Smooth muscle cell of the brain vasculature (primary cell): ENCODE data around the gene HECW1.
A peak's percentile ranks its signal among the peaks of the same experiment; 100 is the strongest.
"Not testable (repeated sequence)": the region's sequence is repeated elsewhere in the genome, so short reads cannot be mapped to it uniquely, and the experiment has no call there.

Experiments used
- DNase-seq: peaks from one replicate; pipeline ENCODE4 v3.0.0-alpha.2; 2012; ENCODE audit warnings: low read depth, low spot score

HECW1 gene

GRCh38 chr7:43208242-43208641, 95.8 kb downstream of the HECW1 start:
- no peak for DNase-seq

DNA sequence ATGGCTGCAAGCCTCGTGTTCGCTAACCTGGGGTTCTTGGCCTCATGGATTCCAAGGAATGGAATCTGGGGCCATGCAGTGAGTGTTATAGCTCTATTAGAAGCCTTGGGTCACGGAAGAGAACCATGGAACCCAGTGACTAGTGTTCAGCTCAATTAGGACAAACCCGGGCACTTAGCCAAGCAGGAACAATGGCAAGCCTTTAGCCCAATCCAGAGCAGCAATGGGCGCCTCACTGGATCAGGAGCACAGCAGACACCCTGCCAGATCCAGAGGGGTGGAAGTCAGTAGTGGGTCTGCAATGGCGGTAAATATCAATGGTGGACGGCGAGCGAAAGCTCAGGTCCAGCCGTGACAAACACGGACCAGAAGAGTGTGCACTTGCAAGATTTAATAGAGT, 98.1 kb downstream of the HECW1 start:
- DNase-seq: not testable (repeated sequence)

DNA sequence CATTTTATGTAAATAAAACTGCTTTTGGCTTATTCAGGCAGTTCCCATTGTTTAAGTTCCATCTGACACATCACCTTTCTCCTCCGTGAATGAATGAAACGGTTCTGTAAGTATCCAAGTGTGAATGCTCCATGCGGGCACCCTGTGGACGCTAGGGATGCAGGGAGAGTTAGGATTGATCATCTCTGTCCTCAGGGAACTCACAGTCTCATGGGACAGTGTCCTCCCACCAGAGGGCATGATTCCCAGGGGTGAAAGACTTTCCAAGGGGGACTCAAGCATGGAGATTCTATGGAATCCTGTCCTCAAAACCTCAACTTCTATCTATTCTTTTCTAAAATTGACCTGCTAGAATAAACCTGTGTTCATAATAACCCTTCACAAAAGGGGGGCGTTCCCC, 98.8 kb downstream of the HECW1 start:
- DNase-seq: no peak

DNA sequence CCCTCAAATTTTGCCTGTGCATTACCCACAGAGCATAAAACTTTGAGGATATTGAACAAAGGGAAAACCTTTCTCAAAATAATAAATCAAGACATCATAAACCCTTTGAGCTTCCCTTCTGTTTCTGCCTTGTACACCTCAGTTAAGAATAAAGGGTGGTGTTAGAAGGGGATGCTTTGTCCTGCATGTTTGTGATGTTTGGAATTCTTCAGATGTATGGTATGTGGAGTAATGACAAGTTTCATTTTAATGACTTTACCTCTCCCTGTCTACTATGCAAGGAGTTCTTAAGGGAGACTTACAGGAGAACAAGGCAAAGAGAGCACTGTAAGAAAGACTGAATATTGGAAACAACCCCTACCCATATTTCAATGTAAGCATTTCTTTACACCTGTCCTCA, 99.2 kb downstream of the HECW1 start:
- DNase-seq: no peak

GRCh38 chr7:43212921-43213320, 100.5 kb downstream of the HECW1 start:
- no peak for DNase-seq

DNA sequence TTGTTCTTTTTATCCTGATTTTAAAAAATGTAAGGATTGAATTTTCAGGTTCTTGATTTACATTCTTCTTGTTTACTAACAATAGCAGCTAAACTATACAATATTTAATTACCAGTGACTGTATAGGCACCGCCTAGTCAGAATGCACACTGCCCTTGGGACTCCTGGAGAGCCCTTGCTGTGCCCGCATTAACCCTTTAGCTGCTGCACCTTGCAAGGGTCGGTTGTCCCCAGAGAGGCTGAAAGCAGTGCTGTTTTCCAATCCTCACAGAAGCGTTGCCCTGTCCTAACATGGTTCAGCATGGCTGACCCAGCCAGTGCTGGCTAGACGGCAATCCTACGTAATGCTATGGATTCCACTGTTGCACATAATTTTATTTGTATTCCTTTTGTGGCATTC, 102.6 kb downstream of the HECW1 start:
- DNase-seq: no peak

DNA sequence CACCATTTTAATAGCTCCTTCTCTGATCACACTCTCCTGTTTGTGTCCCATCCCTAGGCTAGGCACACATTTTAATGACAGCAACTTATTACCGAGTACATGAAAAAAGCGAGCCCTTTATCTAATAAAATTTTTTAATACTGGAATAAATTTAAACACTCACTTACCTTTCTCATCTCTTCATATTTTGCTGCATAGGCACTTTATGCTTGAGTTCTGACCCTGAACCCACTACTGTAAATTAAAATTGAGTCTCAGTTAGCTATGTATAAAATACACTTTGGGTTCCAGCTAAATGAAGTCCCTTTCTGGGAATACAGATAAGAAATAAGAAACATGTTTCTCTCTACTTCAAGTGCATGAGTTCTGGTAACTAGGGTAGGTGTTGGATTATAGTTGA, 104.6 kb downstream of the HECW1 start:
- no peak for DNase-seq

- DNase-seq: not testable (repeated sequence)
Observed at GRCh38 chr7:43218901-43219300, 106.5 kb downstream of the HECW1 start.

- no peak for DNase-seq
Observed at GRCh38 chr7:43220250-43220649, 107.8 kb downstream of the HECW1 start.

GRCh38 chr7:43220742-43221141, 108.3 kb downstream of the HECW1 start:
- no peak for DNase-seq

- no peak for DNase-seq
Observed at GRCh38 chr7:43229801-43230200, 117.4 kb downstream of the HECW1 start.

- no peak for DNase-seq
Observed at GRCh38 chr7:43232366-43232765, 119.9 kb downstream of the HECW1 start.

- no peak for DNase-seq
Observed at GRCh38 chr7:43234073-43234472, 121.6 kb downstream of the HECW1 start.

DNA sequence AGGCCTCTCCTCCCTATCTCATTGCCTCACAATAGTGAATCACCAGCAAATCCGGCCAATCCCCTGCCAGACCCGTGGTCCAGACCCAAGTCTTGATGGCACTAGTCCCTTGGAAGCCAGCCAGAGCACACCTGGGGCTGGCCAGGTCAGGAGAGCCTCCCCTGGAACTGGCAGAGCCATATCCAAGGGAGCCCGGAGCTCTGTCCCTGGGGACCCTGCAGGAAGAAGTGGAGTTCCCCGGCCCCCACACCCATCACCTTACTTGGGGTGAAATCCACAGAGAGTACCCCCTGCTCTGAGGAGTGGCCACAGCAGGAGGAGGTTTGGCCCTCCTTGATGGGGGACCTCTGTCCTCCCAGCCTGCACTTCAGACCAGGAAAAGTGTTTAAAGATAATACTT, 122.5 kb downstream of the HECW1 start:
- DNase-seq: no peak

DNA sequence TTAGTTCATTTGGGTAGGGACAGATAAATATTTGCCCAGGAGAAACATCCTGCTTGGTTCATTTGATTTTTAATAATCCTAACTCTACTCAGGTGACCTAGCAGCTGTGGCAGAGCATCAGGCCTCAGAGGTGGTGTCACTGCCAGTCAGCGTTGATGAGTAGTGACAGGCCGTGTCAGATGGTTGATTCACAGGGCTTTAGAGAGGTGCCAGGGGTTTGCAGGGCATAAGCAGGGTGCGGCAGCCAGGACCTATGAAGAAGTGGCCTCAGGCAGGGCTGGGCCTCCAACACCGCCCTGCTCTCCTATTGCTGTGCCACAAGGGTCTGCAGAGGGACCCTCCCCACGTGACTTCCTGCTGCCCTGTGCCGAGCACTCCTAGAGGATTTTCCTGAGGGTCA, 128.1 kb downstream of the HECW1 start:
- DNase-seq: no peak

GRCh38 chr7:43242628-43243255, 130.3 kb downstream of the HECW1 start:
- DNase-seq: no peak

DNA sequence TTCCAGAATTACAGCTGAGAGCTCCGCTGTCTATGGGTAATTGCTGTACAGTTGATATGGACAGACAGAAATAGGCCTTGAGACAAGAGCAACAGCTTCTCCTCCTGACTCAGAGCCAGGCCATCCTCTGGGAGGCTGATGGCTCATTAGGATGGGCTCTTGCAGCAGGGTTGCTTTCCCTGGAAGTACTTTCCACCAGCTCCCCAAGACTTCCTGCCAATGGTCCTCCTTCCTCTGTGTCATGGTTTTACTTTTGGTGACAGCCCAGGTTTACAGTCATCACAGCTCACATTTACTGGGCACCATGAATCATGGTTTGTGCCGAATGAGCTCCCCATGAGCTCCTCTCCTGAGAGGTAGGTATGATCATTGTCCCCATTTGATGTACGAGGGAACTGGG, 131.8 kb downstream of the HECW1 start:
- DNase-seq: no peak

DNA sequence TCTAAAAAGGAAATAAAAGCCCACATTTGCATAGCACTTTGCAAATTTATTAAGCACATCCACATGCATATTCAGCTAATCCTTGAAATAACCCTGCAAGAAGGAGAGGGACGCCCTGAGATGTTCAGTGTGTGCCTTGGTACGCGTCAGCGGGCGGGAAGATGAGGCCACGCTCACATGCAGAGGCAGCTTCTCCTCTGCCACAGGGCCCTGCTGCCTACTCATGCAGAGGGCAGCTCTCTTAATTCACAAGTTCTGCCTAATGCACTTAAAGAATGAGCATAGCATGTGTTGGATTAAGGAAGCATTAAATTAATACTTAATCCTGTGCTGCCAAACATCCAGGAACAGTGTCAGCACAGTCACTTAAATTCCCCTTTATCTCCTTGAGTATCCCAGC, 132.3 kb downstream of the HECW1 start:
- no peak for DNase-seq

DNA sequence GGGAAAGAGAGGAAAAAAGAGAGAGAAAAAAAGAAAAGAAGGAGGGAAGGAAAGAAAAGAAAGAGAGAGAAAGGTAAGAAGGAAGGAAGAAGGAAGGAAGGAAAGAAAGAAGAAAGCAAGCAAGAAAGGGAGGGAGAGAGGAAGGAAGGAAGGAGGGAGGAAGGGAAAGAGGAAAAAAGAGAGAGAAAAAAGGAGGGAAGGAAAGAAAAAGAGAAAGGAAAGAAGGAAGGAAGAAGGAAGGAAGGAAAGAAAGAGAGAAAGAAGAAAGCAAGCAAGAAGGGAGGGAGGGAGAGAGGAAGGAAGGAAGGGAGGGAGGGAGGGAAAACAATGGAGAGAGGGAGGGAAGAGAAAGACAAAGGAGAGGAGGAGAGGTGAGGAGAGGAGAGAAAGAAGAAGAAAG, 135.3 kb downstream of the HECW1 start:
- no peak for DNase-seq

GRCh38 chr7:43248553-43248952, 136.1 kb downstream of the HECW1 start:
- DNase-seq: no peak

DNA sequence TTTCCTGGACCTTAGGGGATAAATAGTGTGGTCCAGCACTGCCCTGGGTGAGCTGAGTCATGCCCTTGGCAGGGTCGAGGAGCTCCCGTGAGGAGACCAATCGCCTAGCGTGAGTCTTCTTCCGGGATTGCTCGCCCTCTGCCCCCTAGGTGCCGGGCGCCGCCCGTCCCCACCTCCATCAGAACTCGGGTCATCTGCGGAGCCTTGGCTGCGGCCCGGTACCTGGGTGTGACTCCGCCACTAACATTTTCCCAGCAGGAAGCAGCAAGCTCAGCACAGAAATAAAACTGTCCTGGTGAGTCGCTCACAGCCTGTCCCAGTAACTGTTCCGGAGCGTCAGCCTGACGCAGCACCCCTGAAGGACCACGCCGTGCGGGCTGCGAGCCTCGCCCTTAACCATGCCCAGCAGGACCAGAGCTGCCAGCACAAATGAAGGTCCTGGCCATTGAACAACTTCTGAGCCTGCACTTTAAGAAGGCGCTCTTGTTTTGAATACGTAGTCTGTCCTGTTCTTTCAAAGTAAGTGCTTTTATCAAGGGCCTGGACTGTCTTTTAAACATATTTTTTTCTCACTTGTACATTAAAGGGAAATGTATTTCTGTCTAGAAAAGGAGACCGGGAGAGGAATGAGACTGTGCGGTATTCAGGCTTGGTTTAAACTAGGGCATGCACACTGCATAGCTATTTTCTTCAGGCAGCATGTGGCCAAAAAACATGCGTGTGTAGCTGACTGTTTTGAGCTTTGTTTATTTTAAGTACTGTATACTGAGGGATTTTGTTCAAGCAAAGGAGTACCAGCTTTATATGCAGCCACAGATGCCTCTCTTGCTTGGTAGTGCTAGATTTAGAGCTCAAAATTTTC, 136.7 kb downstream of the HECW1 start:
- DNase-seq: peak; percentile 21

- DNase-seq: peak; percentile 3
Observed at GRCh38 chr7:43249823-43250145, 137.3 kb downstream of the HECW1 start.
